G401 (cell line): ENCODE measurements around the gene NWD2. TPM values are rescaled to one million over a fixed set of nuclear protein-coding genes. Genes with fewer than 3 reads are reported as not detected.

Experiments
- DNase-seq: peaks from one replicate; pipeline ENCODE4 v3.0.0-alpha.2; 2015; ENCODE audit warnings: low spot score
- in situ Hi-C: cut with HindIII; loops from 2 replicates; pipeline ENCODE4 v1.10.0; 2016; ENCODE audit warnings: low sequenced_read_pairs, mixed read lengths
- total RNA-seq: library from RNA; depleted of rRNA; stranded (reverse); fragments of >200 nt; shearing (Covaris generic); gene quantifications from 2 replicates; pipeline ENCODE4 v1.2.3, GENCODE V29; 2014

The NWD2 gene
- total RNA-seq, 1 experiment from 2014 or later, result not detected

DNA sequence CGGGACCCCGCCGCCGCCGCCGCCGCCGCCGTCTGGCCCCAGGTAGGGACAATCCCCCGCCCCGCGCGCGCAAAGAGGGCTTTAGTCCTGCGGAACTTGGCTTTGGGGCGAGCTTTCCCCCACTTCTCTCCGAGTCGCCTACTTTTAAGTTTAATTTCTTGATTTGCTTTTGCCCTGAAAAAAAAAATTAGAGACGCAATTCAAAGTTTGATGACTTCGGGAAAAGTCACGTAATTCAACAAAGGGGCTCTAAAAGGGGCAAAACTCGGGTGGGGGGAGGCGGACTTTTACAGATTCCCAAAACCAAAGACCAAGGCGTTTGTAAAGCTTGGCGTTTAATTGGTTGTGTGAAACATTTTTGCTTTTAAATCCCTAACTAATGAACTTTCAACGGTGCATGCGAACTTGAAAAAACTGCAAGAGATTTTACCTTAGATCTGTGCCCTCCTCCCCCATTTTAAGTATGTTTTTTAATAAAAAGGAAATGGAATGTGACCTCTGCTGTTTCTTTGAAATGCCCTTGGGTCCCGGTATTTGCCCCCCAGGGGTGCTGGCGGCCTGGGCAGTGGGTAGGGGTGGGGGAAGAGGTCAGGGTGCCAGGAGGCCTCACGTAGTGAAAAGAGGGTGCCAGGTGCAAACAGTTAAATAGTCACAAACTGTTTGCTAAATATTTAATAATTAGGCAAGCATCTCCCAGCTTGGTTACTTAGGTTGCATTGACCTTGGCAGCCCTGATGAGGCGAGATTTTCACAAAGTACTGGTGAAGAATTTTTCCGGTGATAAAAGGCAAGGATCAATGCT, 209.7 kb downstream of the NWD2 start:
- peak; percentile 8 for DNase-seq
- in situ Hi-C loops, result no loop called here

DNA sequence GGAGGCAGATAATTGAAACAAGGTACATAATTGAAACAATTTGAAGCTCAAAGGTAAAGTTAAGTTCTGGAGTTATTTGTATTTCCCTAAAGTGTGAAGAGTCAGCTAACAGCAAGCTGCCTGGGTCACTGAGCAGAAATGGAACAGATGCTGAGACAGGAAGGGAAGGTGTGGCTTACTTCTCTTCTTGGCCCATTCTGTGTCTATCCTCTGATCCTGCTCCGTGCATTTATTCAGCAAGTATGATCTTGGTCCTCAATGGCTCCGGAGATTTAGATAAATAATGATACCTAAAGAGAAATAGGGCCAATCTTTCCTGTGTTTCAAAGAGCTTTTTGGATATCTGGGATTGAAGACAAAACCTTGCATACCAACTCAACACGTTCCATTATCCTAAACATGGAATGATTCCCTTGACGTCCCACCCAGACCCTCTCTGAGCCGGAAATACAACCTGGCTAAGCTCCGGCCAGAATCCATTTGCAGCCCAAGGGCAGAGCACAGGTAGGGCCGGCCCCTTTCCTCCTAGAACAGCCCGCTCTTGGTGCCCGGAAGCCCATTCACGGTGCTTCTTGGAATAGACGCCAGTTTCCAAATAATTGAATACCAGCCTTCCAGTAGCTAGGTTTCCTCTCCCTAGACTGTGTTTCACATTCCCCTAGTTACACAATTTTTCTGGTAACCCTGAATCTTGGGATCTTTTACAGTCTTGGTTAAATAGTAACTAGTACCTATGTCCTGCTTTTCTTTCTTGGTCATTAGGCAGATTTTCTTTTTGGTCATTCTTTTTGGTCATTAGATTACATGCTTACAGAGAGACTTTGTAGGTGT, 211.0 kb downstream of the NWD2 start:
- peak; percentile 47 for DNase-seq
- in situ Hi-C loops, result no loop called here

DNA sequence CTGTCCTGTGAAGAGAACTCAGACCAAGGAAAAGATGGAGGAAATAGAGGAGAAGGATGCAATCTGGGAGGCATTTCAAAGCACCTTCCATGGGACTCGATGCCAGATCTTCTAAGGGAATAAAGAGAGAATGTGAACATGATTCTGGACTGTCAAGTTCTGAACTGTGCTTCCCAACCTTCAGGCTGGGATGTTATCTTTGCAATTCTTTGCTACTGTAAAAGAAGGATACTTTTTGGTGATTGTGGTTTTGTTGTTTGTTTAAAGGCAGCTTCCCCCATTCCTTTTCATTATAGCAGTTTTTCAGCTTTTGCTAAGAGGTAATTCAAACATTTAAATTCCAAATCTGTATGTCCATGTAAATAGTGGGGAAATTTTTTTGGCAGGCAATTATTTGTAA, 217.3 kb downstream of the NWD2 start:
- no peak for DNase-seq
- in situ Hi-C loops, result no loop called here

DNA sequence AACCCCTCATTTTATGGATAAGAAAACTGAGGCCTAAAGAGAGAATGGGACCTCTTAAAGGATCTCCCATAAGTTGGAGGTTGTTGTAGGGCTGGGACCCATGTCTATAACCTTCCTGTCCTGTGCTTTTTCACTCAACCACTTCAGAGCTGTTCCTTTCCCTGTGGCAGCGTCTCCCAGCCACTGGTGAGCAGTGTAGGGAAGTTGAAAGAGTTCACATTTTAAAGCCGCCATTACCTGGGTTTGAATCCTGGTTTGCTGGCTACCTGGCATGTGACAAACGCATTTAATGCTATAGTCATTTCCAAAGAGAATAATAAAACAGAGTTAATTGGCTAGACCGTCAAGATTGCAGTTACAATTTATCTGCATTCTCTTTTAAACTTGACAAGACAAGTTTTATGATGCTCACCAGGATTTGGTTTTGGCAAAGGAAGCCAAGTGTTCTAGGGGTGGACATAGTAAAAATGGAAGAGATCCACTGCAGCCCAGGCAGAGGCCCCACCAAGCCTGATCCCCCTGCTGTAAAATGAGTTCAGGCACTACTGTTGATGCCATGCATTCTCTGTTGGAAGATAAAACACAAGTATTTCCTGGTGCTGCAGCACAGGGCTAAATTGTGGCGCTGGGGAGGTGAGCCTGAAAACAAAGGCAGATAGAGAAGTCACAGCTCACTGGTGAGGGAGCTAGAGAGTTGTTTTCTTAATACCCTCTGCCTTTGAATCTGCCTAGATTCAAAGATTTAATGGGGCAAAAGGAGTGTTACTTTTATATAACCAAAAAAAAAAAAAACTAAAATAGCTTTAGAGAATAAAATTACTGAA, 218.7 kb downstream of the NWD2 start:
- DNase-seq, result no peak

DNA sequence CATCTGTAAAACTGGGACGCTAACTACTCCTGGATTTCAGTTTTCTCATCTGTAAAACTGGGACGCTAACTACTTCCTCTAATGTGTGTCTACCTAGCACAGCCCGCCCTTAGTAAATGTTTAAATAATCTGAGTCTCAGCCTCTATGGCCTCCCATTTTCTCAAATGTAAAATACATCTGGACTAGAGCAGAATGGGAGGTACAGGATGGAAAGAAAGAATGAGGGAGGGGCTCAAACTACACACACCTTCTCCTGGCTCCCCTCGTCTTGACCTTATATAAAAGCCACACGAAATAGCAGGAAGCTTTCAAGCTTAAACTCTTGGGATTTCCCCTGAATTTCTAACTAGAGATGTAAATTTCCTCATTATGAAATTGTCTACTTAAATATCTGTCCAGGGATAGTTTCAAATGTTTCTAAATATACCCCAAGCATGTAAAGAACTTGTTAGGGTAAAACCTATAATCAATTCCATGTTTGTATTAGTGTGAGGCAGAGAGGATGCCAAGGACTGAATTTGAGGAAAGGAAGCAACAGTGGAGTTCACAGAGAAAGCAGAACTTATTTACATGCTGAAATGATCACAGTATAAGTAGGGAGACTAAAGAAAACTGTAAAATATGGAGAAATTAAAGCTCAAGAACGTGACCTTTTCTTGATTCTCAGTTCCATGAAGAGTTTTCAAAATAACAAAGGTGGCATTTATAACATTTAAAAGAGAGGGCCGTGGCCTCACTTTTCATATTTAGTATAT, 220.0 kb downstream of the NWD2 start:
- in situ Hi-C loops, result no loop called here
- no peak for DNase-seq

More for the DNA sequence above, 218.7 kb downstream of the NWD2 start:
- in situ Hi-C loops, result no loop called here

DNA sequence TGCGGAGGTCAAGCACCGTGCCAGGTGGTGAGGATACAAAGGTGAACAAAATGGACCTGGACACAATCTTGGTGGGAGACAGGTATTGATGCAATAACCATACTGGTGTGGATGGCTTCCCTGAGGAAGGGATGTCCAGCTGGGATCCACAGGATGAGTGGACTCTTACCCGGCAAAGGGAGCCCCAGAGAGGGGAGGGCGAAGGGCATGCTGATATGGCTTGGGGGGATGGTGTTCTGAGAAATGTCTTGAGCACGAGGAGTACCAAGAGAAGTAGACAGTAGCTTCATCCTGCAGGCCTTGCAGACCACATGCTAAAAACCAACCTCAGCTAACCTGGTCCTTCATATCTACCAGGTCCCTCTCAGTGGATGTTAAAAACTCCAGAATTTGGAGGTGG, 220.8 kb downstream of the NWD2 start:
- DNase-seq, result no peak
- in situ Hi-C loops, result no loop called here

DNA sequence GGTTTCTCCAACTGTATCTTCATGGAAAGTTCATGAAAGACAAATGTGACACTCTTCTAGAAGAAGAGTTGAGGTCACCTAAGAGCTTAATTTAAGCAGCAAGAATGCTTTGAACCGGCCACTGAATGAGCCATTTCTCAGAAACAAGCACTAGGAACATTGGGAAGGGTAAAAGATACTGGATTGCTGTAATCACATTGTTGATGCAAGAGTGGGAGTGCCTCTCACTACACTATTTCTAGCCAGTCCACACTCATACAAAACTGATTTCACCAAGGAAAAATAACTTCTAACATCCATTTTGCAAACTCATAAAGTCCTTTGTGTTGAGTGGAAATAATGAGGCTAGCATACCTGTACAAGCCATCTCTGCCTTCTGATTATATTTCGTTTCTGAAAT, 221.3 kb downstream of the NWD2 start:
- in situ Hi-C loops, result no loop called here
- no peak for DNase-seq

DNA sequence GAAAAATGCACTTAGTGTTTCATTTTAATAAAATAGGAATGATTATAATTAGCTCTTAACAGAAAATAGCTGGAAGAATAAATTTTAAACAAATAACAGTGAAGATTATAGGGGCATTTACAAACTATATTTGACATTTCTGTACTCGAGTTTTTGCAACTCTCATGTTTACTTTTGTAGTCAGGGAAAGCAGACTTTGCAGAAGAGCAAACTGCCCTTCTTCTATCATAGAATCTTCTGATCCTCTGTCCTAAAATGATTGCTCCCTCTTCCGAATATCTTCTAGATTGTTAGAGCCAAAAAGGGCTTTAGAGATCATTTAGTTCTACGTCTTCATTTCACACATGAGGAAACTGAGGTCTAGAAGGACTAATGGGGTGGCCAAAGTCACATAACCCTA, 222.7 kb downstream of the NWD2 start:
- in situ Hi-C loops, result no loop called here
- no peak for DNase-seq

DNA sequence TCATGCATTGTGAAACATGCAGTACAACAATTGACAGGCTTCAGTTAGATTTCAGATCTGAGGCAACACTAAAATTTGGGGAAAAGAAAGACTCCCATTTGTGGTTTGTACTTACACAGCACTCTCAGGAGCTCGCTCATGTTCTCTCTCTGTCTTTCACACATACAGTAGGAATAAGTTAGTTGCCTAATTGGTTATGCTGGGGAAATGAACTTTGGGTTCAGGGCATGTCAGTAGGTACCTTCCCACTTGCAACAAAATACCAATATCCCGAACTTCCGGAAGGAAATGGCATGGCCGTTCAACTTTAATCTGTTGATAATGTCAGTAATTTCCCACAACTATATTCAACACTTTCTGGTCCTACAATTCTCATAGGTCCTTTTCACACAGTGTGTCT, 223.3 kb downstream of the NWD2 start:
- DNase-seq, result no peak
- in situ Hi-C loops, result no loop called here

DNA sequence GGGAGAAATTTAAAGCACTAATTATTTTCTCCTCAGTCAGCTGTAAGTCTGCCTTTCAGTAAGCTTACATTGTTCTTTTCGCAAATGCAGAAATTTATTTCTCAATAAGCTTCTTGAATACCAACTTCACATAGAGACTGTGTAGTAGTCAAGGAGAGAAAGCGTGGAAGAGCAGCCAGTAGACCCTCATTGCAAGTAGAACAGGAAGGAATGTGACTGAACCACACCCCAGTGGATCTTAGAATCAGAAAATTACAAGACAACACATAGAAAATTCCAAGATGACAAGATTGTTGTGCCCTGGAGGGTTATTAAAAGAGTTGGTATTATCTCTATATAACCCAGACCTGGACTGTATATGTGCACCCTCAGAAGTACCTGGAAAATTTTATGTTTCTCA, 224.7 kb downstream of the NWD2 start:
- in situ Hi-C loops, result no loop called here
- DNase-seq, result no peak

DNA sequence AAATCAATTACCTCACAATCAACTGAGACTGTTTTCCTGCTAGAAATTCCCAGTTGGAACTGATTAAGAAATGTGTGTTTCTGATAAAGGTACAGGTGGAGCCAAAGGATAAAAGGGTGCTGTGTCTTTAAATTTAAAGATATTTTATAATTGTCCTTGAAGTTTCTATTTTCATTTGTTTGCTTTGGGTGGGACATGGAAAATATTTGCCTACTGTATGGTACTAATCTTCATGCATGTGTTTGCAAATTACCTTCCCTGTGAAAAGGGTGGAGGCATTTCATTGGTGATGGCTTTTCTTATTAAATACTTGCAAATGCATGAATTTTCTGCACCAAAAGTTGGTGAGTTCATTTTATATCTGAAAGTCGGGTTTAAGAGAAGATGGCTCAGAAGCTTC, 225.7 kb downstream of the NWD2 start:
- no peak for DNase-seq
- in situ Hi-C loops, result no loop called here

DNA sequence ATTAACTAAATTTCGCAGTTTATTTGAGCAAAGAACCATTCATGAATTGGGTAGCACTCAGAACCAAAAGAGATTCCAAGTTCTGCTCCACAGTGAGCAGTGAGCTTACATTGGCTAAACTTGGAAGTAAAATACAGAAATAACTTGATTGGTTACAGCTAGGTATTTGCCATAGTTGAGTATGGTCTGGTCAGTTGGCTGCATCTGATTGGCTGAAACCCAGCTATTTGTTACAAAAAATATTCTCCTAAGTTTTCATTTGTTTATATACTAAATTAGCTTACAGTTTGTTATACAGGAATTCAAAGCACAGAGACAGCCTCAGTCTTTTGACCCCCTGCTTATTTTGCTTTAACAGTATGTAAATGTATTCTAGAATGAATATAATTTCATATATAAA, 226.6 kb downstream of the NWD2 start:
- in situ Hi-C loops, result no loop called here
- DNase-seq, result no peak

DNA sequence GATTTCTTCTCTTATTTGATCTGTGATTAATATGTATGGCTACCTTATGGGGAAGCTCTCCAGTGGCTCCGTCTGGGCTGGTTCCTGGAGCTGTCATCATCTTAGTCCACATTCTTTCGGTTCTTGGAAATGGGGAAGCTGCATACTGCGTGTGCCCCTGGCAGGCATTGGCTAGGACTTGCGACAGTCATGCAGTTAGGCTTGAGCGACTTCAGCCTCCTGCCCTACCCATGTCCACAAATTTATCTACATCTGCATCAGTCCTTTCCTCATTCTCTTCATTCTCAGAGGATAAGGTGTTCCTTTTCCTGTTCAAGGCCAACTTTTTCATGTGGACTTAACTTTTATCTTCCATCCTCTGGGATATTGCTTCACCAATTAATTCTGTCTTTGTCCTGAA, 227.4 kb downstream of the NWD2 start:
- in situ Hi-C loops, result no loop called here
- no peak for DNase-seq

DNA sequence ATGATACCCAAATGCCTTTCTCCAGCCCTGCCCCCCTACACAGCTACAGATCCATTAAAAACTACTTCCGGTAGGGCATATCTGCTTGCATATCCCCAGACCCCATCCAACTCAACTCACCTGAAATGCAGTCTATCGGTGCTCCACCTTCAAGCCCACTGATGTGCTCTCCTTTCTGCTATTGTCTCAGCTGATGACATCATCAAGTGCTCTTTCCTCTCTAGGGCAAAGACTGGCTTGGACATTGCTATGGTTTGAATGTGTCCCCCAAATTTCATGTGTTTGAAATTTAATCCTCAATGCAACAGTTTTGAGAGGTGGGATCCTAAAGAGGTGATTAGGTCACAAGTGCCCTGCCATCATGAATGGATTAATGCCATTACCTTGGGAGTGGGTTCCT, 229.3 kb downstream of the NWD2 start:
- in situ Hi-C loops, result no loop called here
- no peak for DNase-seq

DNA sequence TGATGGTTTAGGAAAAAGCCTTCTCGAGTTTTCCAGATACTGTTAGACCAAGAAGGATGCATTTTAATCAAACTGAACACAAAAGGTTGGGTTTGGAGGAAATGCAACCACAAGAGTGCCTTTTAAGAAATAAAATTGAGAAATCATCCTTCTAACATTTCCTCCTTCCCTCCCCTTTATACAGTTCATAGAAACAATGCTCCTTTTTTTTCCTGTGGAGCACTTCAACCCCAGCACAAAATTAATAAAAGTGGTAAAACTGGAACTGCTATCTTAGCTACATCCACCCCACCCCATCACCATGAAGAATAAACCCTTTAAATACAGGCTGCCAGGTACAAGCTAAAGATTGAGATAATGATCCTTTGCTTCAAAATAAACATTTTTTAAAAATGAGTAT, 230.5 kb downstream of the NWD2 start:
- in situ Hi-C loops, result no loop called here

DNA sequence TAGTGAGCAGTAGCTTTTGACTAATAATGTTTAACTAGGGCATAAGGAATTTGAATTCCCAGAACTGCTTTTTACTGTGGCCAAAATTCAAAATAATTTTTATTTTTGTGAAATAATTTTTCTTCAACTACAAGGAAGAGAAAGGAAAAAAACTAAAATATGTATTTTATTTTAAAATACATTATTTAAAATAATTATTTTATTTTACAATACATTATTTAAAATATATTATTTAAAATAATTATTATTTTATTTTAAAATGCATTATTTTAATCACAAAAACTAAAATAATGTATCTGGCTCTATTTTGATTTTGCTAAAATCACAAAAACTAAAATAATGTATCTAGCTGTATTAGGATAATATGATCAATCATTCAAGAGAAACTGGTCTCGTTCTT, 231.2 kb downstream of the NWD2 start:
- in situ Hi-C loops, result no loop called here
- no peak for DNase-seq

More for the DNA sequence above, 230.5 kb downstream of the NWD2 start:
- DNase-seq, result peak; percentile 8

DNA sequence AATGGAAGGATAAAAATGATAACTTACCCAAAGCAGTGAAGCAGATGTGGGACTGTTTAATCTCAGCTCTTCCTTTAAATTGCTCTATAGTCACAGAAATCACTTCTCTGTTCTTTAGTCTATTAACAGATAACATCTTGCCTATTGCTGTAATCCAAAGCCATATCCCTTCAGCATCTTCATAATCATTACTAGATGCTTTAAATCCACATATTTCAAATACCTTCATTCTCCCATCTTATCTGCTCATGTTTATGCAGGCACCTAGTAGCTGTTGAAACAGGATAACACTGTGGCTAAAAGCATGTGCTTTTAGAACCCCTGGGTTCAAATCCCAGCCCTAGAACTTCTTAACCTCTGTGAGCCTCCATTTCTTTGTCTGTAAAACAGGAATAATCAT, 231.7 kb downstream of the NWD2 start:
- peak; percentile 45 for DNase-seq
- in situ Hi-C loops, result no loop called here

DNA sequence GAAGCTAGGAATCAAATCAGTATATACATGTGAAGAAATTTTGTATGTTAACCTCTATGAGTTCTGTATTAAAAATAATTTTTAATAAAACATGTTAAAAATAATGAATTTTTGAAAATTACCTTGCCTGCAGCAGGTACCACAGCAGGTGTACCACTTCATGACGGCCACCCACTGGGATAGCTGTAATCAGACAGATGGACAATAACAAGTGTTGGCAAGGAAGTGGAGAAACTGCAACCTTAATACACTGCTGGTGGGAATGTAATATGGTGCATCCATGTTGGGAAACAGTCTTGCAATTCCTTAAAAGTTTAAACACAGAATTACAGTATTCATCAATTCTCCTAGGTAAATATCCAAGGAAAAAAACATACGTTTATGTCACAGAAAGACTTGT, 232.1 kb downstream of the NWD2 start:
- in situ Hi-C loops, result no loop called here
- peak; percentile 77 for DNase-seq

DNA sequence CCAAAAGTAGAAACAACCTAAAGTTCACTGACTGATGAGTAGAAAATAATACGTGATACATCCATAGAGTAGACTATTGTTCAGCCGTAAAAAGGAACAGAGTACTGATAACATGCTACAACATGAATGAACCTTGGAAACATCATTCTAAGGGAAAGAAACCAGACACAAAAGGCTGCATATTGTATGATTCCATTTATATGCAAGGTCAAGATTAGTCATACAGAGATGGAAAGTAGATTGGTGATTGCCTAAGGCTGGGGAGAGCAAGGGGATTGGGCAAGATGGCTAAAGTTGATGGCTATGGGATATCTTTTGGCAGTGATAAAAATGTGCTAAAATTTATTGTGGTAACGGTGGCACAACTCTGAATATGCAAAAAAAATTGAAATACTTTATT, 232.6 kb downstream of the NWD2 start:
- no peak for DNase-seq
- in situ Hi-C loops, result no loop called here
